ENCODE data around the gene TMEM223. TPM values are rescaled to one million over a fixed set of nuclear protein-coding genes. Genes with fewer than 3 reads are reported as not detected.
A peak's percentile ranks its signal among the peaks of the same experiment; 100 is the strongest.
"Not testable (repeated sequence)": the region's sequence is repeated elsewhere in the genome, so short reads cannot be mapped to it uniquely, and the experiment has no call there.

TMEM223 gene
- total and polyA plus RNA-seq, 2 experiments from 2014 or later = 88.9 to 92.4 TPM

GRCh38 chr11:62753736-62754603 is 37.8 kb downstream of the TMEM223 start, which contains the start of gene ZBTB3:
Gene ZBTB3, minus strand, starts transcription at chr11:62754160. Its CDS starts 496 bp downstream, at chr11:62753664.
- no peaks in the 10 kb centered on the region for H3K9me3 ChIP-seq (ENCODE audit: low read depth)
- DNase-seq (ENCODE audit: low read depth in 1 of 2, low spot score in 1 of 2) = peak; percentile 98 to 100
- peaks cover 3% of the 10 kb centered on the region for H3K36me3 ChIP-seq
- H3K4me3 ChIP-seq = peak within 1 kb of the TSS; percentile 91
- TF ChIP-seq CTCF (IDR thresholded peaks at IDR 0.05; ENCODE audit: low read depth, low read length) = no peak
- H3K27ac ChIP-seq = peak within 1 kb of the TSS; percentile 93
- peaks cover 6% of the 10 kb centered on the region for H3K4me1 ChIP-seq (ENCODE audit: low read depth)
- no peaks in the 10 kb centered on the region for H3K27me3 ChIP-seq

- Histone ChIP-seq H3K27me3 (no peaks in the 10 kb centered on the region), H3K36me3 (peaks cover 3% of the 10 kb centered on the region), H3K9me3 (ENCODE audit: low read depth) (no peaks in the 10 kb centered on the region), H3K27ac (peak overlapping the region; percentile 93), H3K4me1 (ENCODE audit: low read depth) (peaks cover 6% of the 10 kb centered on the region), H3K4me3 (peak overlapping the region; percentile 91)
- TF ChIP-seq CTCF (IDR thresholded peaks at IDR 0.05; ENCODE audit: low read depth, low read length) = no peak
- no peak for DNase-seq (ENCODE audit: low read depth in 1 of 2, low spot score in 1 of 2)
These were observed 38.6 kb downstream of the TMEM223 start for GRCh38 chr11:62752994-62753735.

- H3K4me1 ChIP-seq (ENCODE audit: low read depth) = peaks cover 6% of the 10 kb centered on the region
- peak overlapping the region; percentile 93 for H3K27ac ChIP-seq
- DNase-seq (ENCODE audit: low read depth in 1 of 2, low spot score in 1 of 2) = no peak
- no peaks in the 10 kb centered on the region for H3K9me3 ChIP-seq (ENCODE audit: low read depth)
- TF ChIP-seq CTCF (IDR thresholded peaks at IDR 0.05; ENCODE audit: low read depth, low read length) = no peak
- peaks cover 3% of the 10 kb centered on the region for H3K36me3 ChIP-seq
- no peak overlapping the region for H3K4me3 ChIP-seq
- H3K27me3 ChIP-seq = no peaks in the 10 kb centered on the region
These were observed 39.5 kb downstream of the TMEM223 start for GRCh38 chr11:62752177-62752785.

- not testable (repeated sequence) for H3K27ac ChIP-seq; DNase-seq (ENCODE audit: low read depth in 1 of 2, low spot score in 1 of 2); H3K4me3 ChIP-seq; H3K36me3 ChIP-seq; H3K4me1 ChIP-seq (ENCODE audit: low read depth); H3K9me3 ChIP-seq (ENCODE audit: low read depth); H3K27me3 ChIP-seq
These were observed 41.9 kb downstream of the TMEM223 start for GRCh38 chr11:62749931-62750330.

GRCh38 chr11:62747475-62748160 is 44.2 kb downstream of the TMEM223 start:
- H3K4me3 ChIP-seq = no peak overlapping the region
- H3K4me1 ChIP-seq (ENCODE audit: low read depth) = no peaks in the 10 kb centered on the region
- H3K36me3 ChIP-seq = peaks cover 3% of the 10 kb centered on the region
- H3K27ac ChIP-seq = peak overlapping the region; percentile 43
- no peaks in the 10 kb centered on the region for H3K27me3 ChIP-seq
- DNase-seq (ENCODE audit: low read depth in 1 of 2, low spot score in 1 of 2) = no peak
- TF ChIP-seq CTCF (IDR thresholded peaks at IDR 0.05; ENCODE audit: low read depth, low read length) = no peak
- no peaks in the 10 kb centered on the region for H3K9me3 ChIP-seq (ENCODE audit: low read depth)

Other genes starting within 250 kb of the TMEM223 start
Only the 30 nearest of the 31 such genes appear.
- 1,990 and 2,091 TPM in 2 replicates for gene EEF1G, start 218.1 kb downstream of the TMEM223 start, total RNA-seq
- gene EEF1G, start 218.1 kb downstream of the TMEM223 start, polyA plus RNA-seq = 769 and 853 TPM in 2 replicates
- gene TUT1, start 200.5 kb downstream of the TMEM223 start, total RNA-seq = 14.9 and 29.1 TPM in 2 replicates
- 18.7 and 32.1 TPM in 2 replicates for gene TUT1, start 200.5 kb downstream of the TMEM223 start, polyA plus RNA-seq
- 101 and 108 TPM in 2 replicates for gene MTA2, start 190.1 kb downstream of the TMEM223 start, total RNA-seq
- 22.9 and 31.9 TPM in 2 replicates for gene MTA2, start 190.1 kb downstream of the TMEM223 start, polyA plus RNA-seq
- gene EML3, start 179.2 kb downstream of the TMEM223 start, total RNA-seq = 21.1 and 42.8 TPM in 2 replicates
- gene EML3, start 179.2 kb downstream of the TMEM223 start, polyA plus RNA-seq = 32.0 and 38.4 TPM in 2 replicates
- 3.3 and 3.5 TPM in 2 replicates for gene ROM1, start 178.7 kb downstream of the TMEM223 start, total RNA-seq
- 6.9 and 7.9 TPM in 2 replicates for gene ROM1, start 178.7 kb downstream of the TMEM223 start, polyA plus RNA-seq
- gene B3GAT3, start 170.0 kb downstream of the TMEM223 start, total RNA-seq = 46.4 and 52.0 TPM in 2 replicates
- gene B3GAT3, start 170.0 kb downstream of the TMEM223 start, polyA plus RNA-seq = 53.0 and 64.9 TPM in 2 replicates
- 110 TPM in 2 replicates for gene GANAB, start 145.4 kb downstream of the TMEM223 start, total RNA-seq
- 143 and 151 TPM in 2 replicates for gene GANAB, start 145.4 kb downstream of the TMEM223 start, polyA plus RNA-seq
- 33.9 and 36.3 TPM in 2 replicates for gene INTS5, start 138.7 kb downstream of the TMEM223 start, total RNA-seq
- gene INTS5, start 138.7 kb downstream of the TMEM223 start, polyA plus RNA-seq = 32.2 and 40.1 TPM in 2 replicates
- 136 and 141 TPM in 2 replicates for gene C11orf98, start 126.8 kb downstream of the TMEM223 start, total RNA-seq
- 115 and 136 TPM in 2 replicates for gene C11orf98, start 126.8 kb downstream of the TMEM223 start, polyA plus RNA-seq
- 3.8 and 11.0 TPM in 2 replicates for gene CSKMT, start 126.7 kb downstream of the TMEM223 start, total RNA-seq
- gene CSKMT, start 126.7 kb downstream of the TMEM223 start, polyA plus RNA-seq = 14.1 and 25.1 TPM in 2 replicates
- 13.0 and 18.8 TPM in 2 replicates for gene UQCC3, start 120.3 kb downstream of the TMEM223 start, total RNA-seq
- 32.3 and 33.5 TPM in 2 replicates for gene UQCC3, start 120.3 kb downstream of the TMEM223 start, polyA plus RNA-seq
- 11.1 and 11.6 TPM in 2 replicates for gene LBHD1, start 119.7 kb downstream of the TMEM223 start, total RNA-seq
- gene LBHD1, start 119.7 kb downstream of the TMEM223 start, polyA plus RNA-seq = 10.1 and 11.7 TPM in 2 replicates
- 235 and 302 TPM in 2 replicates for gene UBXN1, start 112.9 kb downstream of the TMEM223 start, total RNA-seq
- 109 and 111 TPM in 2 replicates for gene UBXN1, start 112.9 kb downstream of the TMEM223 start, polyA plus RNA-seq
- gene LRRN4CL, start 102.5 kb downstream of the TMEM223 start, total RNA-seq = 0.81 and 1.9 TPM in 2 replicates
- 0.24 TPM in 1 of 2 replicates, not detected in the other for gene LRRN4CL, start 102.5 kb downstream of the TMEM223 start, polyA plus RNA-seq
- gene BSCL2, start 84.6 kb downstream of the TMEM223 start, total RNA-seq = 70.3 and 73.8 TPM in 2 replicates
- 73.7 and 79.2 TPM in 2 replicates for gene BSCL2, start 84.6 kb downstream of the TMEM223 start, polyA plus RNA-seq
- 0.67 TPM in 1 of 2 replicates, not detected in the other for gene GNG3, start 84.3 kb downstream of the TMEM223 start, total RNA-seq
- gene GNG3, start 84.3 kb downstream of the TMEM223 start, polyA plus RNA-seq = 2.6 and 3.0 TPM in 2 replicates
- 13.7 and 20.0 TPM in 2 replicates for gene HNRNPUL2, start 64.5 kb downstream of the TMEM223 start, total RNA-seq
- 2.9 and 3.2 TPM in 2 replicates for gene HNRNPUL2, start 64.5 kb downstream of the TMEM223 start, polyA plus RNA-seq
- 36.3 and 37.3 TPM in 2 replicates for gene TTC9C, start 63.5 kb downstream of the TMEM223 start, total RNA-seq
- gene TTC9C, start 63.5 kb downstream of the TMEM223 start, polyA plus RNA-seq = 39.0 and 45.1 TPM in 2 replicates
- gene ZBTB3, start 37.8 kb downstream of the TMEM223 start, total RNA-seq = 12.5 and 14.3 TPM in 2 replicates
- gene ZBTB3, start 37.8 kb downstream of the TMEM223 start, polyA plus RNA-seq = 10.4 and 10.8 TPM in 2 replicates
- gene POLR2G, start 30.4 kb downstream of the TMEM223 start, total RNA-seq = 67.2 and 101 TPM in 2 replicates
- gene POLR2G, start 30.4 kb downstream of the TMEM223 start, polyA plus RNA-seq = 195 and 219 TPM in 2 replicates
- gene TAF6L, start 20.6 kb downstream of the TMEM223 start, total RNA-seq = 33.1 and 38.8 TPM in 2 replicates
- gene TAF6L, start 20.6 kb downstream of the TMEM223 start, polyA plus RNA-seq = 46.3 and 56.3 TPM in 2 replicates
- gene TMEM179B, start 4.6 kb downstream of the TMEM223 start, total RNA-seq = 34.2 and 55.2 TPM in 2 replicates
- 78.6 and 81.8 TPM in 2 replicates for gene TMEM179B, start 4.6 kb downstream of the TMEM223 start, polyA plus RNA-seq
- 52.8 and 60.7 TPM in 2 replicates for gene NXF1, start 13.4 kb upstream of the TMEM223 start, total RNA-seq
- gene NXF1, start 13.4 kb upstream of the TMEM223 start, polyA plus RNA-seq = 96.7 and 127 TPM in 2 replicates
- gene STX5, start 40.0 kb upstream of the TMEM223 start, total RNA-seq = 38.5 and 45.2 TPM in 2 replicates
- 49.4 and 53.6 TPM in 2 replicates for gene STX5, start 40.0 kb upstream of the TMEM223 start, polyA plus RNA-seq
- gene TEX54, start 40.8 kb upstream of the TMEM223 start, total RNA-seq = not detected in 2 replicates
- 3.0 and 4.8 TPM in 2 replicates for gene TEX54, start 40.8 kb upstream of the TMEM223 start, polyA plus RNA-seq
- 47.4 and 63.3 TPM in 2 replicates for gene WDR74, start 47.6 kb upstream of the TMEM223 start, total RNA-seq
- gene WDR74, start 47.6 kb upstream of the TMEM223 start, polyA plus RNA-seq = 42.1 and 52.8 TPM in 2 replicates
- gene SLC3A2, start 88.9 kb upstream of the TMEM223 start, total RNA-seq = 71.8 and 79.2 TPM in 2 replicates
- 93.8 and 100 TPM in 2 replicates for gene SLC3A2, start 88.9 kb upstream of the TMEM223 start, polyA plus RNA-seq
- 1.3 and 1.4 TPM in 2 replicates for gene CHRM1, start 129.4 kb upstream of the TMEM223 start, total RNA-seq
- gene CHRM1, start 129.4 kb upstream of the TMEM223 start, polyA plus RNA-seq = 0.97 and 1.6 TPM in 2 replicates
- not detected in 2 replicates for gene SLC22A6, start 193.0 kb upstream of the TMEM223 start, total RNA-seq
- gene SLC22A6, start 193.0 kb upstream of the TMEM223 start, polyA plus RNA-seq = not detected in 2 replicates
- not detected in 2 replicates for gene SLC22A8, start 223.8 kb upstream of the TMEM223 start, total RNA-seq
- gene SLC22A8, start 223.8 kb upstream of the TMEM223 start, polyA plus RNA-seq = 0.22 TPM in 1 of 2 replicates, not detected in the other